Dedifferentiated amniotic fluid mesenchymal stem cell (primary cell): ENCODE results near the gene BATF3.
"Not testable (repeated sequence)": the region's sequence is repeated elsewhere in the genome, so short reads cannot be mapped to it uniquely, and the experiment has no call there.

Experiments used
- DNase-seq: peaks from one replicate; pipeline ENCODE4 v3.0.0-alpha.2; 2016; ENCODE audit errors: extremely low spot score

BATF3 gene

GRCh38 chr1:212699625-212700222 is at the start of gene BATF3:
Gene BATF3 (minus strand): TSS chr1:212699840. CDS start chr1:212699762, 78 bp downstream.
- DNase-seq, result no peak

- no peak for DNase-seq
Measured at GRCh38 chr1:212746546-212746945, 46.9 kb upstream of the BATF3 start.

- no peak for DNase-seq
Measured at GRCh38 chr1:212745303-212745702, 45.7 kb upstream of the BATF3 start.

GRCh38 chr1:212743901-212744475 is 44.3 kb upstream of the BATF3 start:
- peak; percentile 34 for DNase-seq

GRCh38 chr1:212738330-212738729 is 38.7 kb upstream of the BATF3 start:
- no peak for DNase-seq

GRCh38 chr1:212737559-212737958 is 37.9 kb upstream of the BATF3 start:
- no peak for DNase-seq

- DNase-seq, result no peak
Measured at GRCh38 chr1:212733109-212733508, 33.5 kb upstream of the BATF3 start.

GRCh38 chr1:212731630-212732029 is 32.0 kb upstream of the BATF3 start:
- no peak for DNase-seq

- DNase-seq, result no peak
Measured at GRCh38 chr1:212728606-212729005, 29.0 kb upstream of the BATF3 start.

- no peak for DNase-seq
Measured at GRCh38 chr1:212727386-212728181, 27.9 kb upstream of the BATF3 start.

- DNase-seq, result not testable (repeated sequence)
Measured at GRCh38 chr1:212724679-212725078, 25.0 kb upstream of the BATF3 start.

GRCh38 chr1:212722270-212722957 is 22.8 kb upstream of the BATF3 start:
- no peak for DNase-seq

GRCh38 chr1:212721388-212722247 is 22.0 kb upstream of the BATF3 start:
- no peak for DNase-seq

- DNase-seq, result no peak
Measured at GRCh38 chr1:212719633-212720032, 20.0 kb upstream of the BATF3 start.

- no peak for DNase-seq
Measured at GRCh38 chr1:212718499-212718898, 18.9 kb upstream of the BATF3 start.

GRCh38 chr1:212716161-212716560 is 16.5 kb upstream of the BATF3 start:
- no peak for DNase-seq

- DNase-seq, result no peak
Measured at GRCh38 chr1:212713465-212714136, 14.0 kb upstream of the BATF3 start.

GRCh38 chr1:212712451-212713303 is 13.0 kb upstream of the BATF3 start:
- peak; percentile 65 for DNase-seq

- not testable (repeated sequence) for DNase-seq
Measured at GRCh38 chr1:212711974-212712373, 12.3 kb upstream of the BATF3 start.

- no peak for DNase-seq
Measured at GRCh38 chr1:212710566-212710965, 10.9 kb upstream of the BATF3 start.
